ENCODE results near the gene GALNT6. TPM values are rescaled to one million over a fixed set of nuclear protein-coding genes. Genes with fewer than 3 reads are reported as not detected.
"Not testable (repeated sequence)": the region's sequence is repeated elsewhere in the genome, so short reads cannot be mapped to it uniquely, and the experiment has no call there.

The GALNT6 gene
- total RNA-seq, 1 donor from 2014 or later, result 67.2 TPM

DNA sequence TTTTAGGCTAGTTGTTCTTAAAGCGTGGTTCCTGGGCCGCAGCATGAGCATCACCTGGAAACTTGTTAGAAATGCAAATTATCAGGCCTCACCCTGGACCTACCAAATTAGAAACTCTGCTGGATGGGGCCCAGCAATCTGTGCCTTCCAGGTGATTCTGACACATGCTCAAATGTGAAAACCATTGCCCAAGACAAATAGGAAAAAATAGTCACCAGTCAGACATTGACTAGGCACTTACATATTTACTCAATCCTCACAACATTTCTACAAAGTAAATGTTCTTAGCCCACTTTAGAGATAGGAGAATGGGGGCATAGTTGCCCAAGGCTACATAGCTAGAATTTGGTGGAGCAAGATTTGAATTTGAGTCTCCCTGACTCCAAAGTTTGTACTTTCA, 48.0 kb downstream of the GALNT6 start:
- TF ChIP-seq, protein P1, sequence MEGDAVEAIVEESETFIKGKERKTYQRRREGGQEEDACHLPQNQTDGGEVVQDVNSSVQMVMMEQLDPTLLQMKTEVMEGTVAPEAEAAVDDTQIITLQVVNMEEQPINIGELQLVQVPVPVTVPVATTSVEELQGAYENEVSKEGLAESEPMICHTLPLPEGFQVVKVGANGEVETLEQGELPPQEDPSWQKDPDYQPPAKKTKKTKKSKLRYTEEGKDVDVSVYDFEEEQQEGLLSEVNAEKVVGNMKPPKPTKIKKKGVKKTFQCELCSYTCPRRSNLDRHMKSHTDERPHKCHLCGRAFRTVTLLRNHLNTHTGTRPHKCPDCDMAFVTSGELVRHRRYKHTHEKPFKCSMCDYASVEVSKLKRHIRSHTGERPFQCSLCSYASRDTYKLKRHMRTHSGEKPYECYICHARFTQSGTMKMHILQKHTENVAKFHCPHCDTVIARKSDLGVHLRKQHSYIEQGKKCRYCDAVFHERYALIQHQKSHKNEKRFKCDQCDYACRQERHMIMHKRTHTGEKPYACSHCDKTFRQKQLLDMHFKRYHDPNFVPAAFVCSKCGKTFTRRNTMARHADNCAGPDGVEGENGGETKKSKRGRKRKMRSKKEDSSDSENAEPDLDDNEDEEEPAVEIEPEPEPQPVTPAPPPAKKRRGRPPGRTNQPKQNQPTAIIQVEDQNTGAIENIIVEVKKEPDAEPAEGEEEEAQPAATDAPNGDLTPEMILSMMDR (IDR thresholded peaks at IDR 0.05), result no peak
- intact Hi-C loops (cut with DNase I), result loop anchor here (5.0 kb wide), 1 partner anchor 296 kb away; the partner anchor contains the start of gene LETMD1
- H3K4me1 ChIP-seq, result no peaks in the 10 kb centered on the region
- H3K36me3 ChIP-seq, result no peaks in the 10 kb centered on the region
- H3K9me3 ChIP-seq, result no peaks in the 10 kb centered on the region
- no peaks in the 10 kb centered on the region for H3K27me3 ChIP-seq
- no peak overlapping the region for H3K4me3 ChIP-seq
- no peak for DNase-seq (ENCODE audit: low spot score in 2 of 2)
- H3K27ac ChIP-seq, result no peak overlapping the region

DNA sequence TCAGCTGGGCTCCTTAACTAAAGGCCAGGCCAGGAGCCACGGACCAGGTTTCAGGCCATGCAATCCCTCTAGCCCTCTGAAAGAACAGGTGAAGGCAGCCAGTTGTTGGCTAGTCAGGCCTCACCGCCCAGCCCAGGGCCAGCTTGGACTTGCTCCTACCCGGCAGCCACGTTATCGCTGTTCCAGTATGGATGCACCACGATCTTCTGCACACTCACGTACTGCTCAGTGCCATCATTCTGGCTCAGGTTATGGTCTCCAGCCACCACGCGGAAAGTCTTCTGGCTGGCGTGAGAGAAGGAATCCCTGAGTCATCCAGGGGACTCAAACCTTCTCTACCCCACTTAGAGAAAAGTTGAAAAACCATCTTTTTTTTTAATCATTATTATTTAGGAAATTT, 48.8 kb downstream of the GALNT6 start:
- no peak for DNase-seq (ENCODE audit: low spot score in 2 of 2)
- no peak overlapping the region for H3K27ac ChIP-seq
- no peak overlapping the region for H3K4me3 ChIP-seq
- H3K27me3 ChIP-seq, result no peaks in the 10 kb centered on the region
- no peaks in the 10 kb centered on the region for H3K4me1 ChIP-seq
- intact Hi-C loops (cut with DNase I), result loop anchor here (5.0 kb wide), 1 partner anchor 295 kb away; the partner anchor contains the start of gene LETMD1
- TF ChIP-seq, protein P1 (IDR thresholded peaks at IDR 0.05), result no peak
- H3K36me3 ChIP-seq, result no peaks in the 10 kb centered on the region
- no peaks in the 10 kb centered on the region for H3K9me3 ChIP-seq

DNA sequence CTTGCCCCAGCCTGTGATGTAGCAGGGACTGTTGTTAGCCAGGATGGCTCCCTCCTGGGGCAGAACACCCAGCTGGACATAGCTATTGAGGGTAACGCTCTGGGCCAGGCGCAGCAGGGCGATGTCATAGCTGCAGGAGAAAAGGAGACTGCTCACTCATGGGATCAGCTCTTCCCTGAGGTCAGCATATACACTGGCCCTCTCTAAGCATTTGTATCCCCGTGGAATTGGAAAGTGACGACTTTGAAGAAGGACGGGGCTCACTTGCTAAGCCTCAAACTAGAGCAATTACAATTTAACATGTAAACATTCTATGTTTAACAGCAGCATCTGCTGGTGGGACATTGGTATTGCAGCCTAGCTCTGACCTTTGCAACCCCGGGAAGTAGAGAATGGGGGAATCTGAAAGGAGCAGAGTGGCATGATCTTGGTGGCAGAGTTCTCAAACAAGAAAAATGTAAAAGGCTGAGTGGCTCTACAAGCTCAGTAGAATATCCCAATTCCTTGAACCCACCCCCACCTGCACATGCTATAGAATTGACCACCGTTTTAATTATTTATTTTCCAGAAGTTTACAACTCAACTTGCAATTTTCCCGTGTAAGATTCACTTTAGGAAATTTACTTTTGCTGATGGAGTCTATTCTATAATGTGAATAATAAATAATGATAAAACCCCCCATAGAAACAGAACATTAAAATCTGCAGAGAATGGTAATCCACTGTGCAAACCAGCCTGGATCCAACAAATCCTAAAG, 49.8 kb downstream of the GALNT6 start:
- Histone ChIP-seq H3K27ac (no peak overlapping the region), H3K36me3 (no peaks in the 10 kb centered on the region), H3K4me3 (peak overlapping the region in 1 of 2 donors; percentile 40), H3K9me3 (no peaks in the 10 kb centered on the region), H3K27me3 (no peaks in the 10 kb centered on the region), H3K4me1 (no peaks in the 10 kb centered on the region)
- TF ChIP-seq, protein P1 (IDR thresholded peaks at IDR 0.05), result peak; percentile 91 to 94 (median 93)
- peak in 1 of 2 donors; percentile 82 for DNase-seq (ENCODE audit: low spot score in 2 of 2)
- intact Hi-C loops (cut with DNase I), result loop anchor here (2.0 to 5.0 kb wide), 2 partner anchors 73 to 294 kb away; partner anchors contain the start of gene LETMD1

DNA sequence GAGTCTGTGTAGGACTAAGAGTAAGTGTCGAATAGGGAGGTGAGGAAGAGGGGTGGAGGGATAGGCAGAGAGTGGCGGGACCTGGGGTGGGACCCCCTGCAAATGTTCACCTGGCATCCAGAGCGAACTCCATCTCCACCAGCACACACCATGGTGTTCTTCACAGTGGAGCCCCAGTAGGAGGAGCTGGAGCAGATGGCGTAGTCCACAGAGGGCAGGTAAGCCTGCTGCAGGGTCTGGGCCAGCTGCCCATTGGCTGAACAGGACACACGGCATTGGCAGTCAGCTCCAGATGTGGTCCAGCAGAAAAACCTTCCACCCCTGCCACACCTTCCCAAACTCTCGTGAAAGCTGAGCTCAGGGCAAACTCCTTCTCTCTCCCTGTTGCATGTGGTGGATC, 51.5 kb downstream of the GALNT6 start:
- Histone ChIP-seq H3K4me3 (no peak overlapping the region), H3K36me3 (no peaks in the 10 kb centered on the region), H3K9me3 (no peaks in the 10 kb centered on the region), H3K27ac (no peak overlapping the region), H3K4me1 (no peaks in the 10 kb centered on the region), H3K27me3 (no peaks in the 10 kb centered on the region)
- intact Hi-C loops (cut with DNase I), result loop anchor here (2.0 to 5.0 kb wide), 2 partner anchors 71 to 292 kb away; partner anchors contain the start of gene LETMD1
- TF ChIP-seq, protein P1 (IDR thresholded peaks at IDR 0.05), result no peak
- no peak for DNase-seq (ENCODE audit: low spot score in 2 of 2)

DNA sequence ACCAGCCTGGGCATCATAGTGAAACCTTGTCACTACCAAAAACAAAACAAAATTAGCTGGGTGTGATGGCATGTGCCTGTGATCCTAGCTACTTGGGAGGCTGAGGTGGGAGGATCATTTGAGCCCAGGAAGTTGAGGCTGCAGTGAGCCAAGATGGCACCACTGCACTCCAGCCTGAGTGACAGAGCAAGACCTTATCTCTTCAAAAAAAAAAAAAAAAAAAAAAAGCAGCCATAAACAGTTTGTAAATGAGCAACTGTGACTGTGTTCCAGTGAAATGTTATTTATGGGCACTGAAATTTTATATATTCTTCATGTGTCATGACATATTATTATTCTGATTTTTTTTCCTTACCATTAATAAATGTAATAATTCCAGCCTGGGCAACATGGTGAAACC, 53.9 kb downstream of the GALNT6 start:
- intact Hi-C loops (cut with DNase I); H3K4me3 ChIP-seq; H3K27ac ChIP-seq; H3K9me3 ChIP-seq; DNase-seq (ENCODE audit: low spot score in 2 of 2); H3K36me3 ChIP-seq; H3K27me3 ChIP-seq; H3K4me1 ChIP-seq: not testable (repeated sequence)

DNA sequence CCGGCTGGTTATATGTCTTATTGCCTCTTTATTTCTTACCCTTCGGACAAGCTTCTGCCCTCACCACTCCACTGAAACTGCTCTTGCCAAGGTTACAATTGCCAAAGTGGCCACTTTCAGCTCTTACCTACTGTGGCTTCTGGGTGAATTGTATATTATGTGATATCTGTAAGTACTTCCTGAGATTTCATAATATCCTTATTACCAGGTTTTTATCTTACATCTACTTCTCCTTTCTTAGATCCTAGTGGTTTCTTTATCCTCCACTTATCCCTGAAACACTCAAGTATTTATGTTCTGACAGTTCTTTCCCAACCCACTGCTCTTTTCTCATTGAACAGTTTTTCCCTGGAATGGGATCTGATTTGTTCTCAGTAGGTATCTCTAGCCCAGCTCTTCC, 55.3 kb downstream of the GALNT6 start:
- H3K36me3 ChIP-seq, result no peaks in the 10 kb centered on the region
- intact Hi-C loops (cut with DNase I), result no loop called here
- H3K27ac ChIP-seq, result no peak overlapping the region
- H3K9me3 ChIP-seq, result no peaks in the 10 kb centered on the region
- no peaks in the 10 kb centered on the region for H3K27me3 ChIP-seq
- DNase-seq (ENCODE audit: low spot score in 2 of 2), result no peak
- no peaks in the 10 kb centered on the region for H3K4me1 ChIP-seq
- TF ChIP-seq, protein P1 (IDR thresholded peaks at IDR 0.05), result no peak
- H3K4me3 ChIP-seq, result no peak overlapping the region

Data from ascending aorta (tissue), 2 donors.